Brain microvascular endothelial cell (primary cell): ENCODE results near the gene CD36.

Experiments used
- DNase-seq: peaks from one replicate; pipeline ENCODE4 v3.0.0-alpha.2; 2020
- H3K27ac ChIP-seq: fragments of 250-450 bp; sonication (Bioruptor Pico); 2 replicates; pipeline ENCODE4 v1.5.1; 2020; ENCODE audit warnings: mild to moderate bottlenecking, moderate library complexity
- H3K27me3 ChIP-seq: fragments of 250-450 bp; sonication (Bioruptor Pico); replicated peaks from 2 replicates; pipeline ENCODE4 v1.5.1; 2020; ENCODE audit warnings: mild to moderate bottlenecking
- H3K36me3 ChIP-seq: fragments of 250-450 bp; sonication (Bioruptor Pico); replicated peaks from 2 replicates; pipeline ENCODE4 v1.5.1; 2020; ENCODE audit warnings: mild to moderate bottlenecking
- H3K4me3 ChIP-seq: 2 replicates; pipeline ENCODE4 v1.5.1; 2011; ENCODE audit warnings: low read depth, mild to moderate bottlenecking, control low read depth, low read length, moderate library complexity
- CTCF ChIP-seq: IDR thresholded peaks from 2 replicates; pipeline ENCODE4 v1.5.1; 2011; ENCODE audit warnings: low read depth, mild to moderate bottlenecking, moderate library complexity, low read length, control low read depth, inconsistent platforms; ENCODE audit errors: missing control alignments
- in situ Hi-C: cut with HindIII; loops from 2 replicates; pipeline ENCODE4 v1.10.0; 2017; ENCODE audit warnings: low sequenced_read_pairs, low pct_ligation_motif_present

Gene CD36

GRCh38 chr7:80637911-80638765 is at the start of gene CD36:
CD36 (plus strand) TSS chr7:80638642; CDS start chr7:80646741, 8,099 bp downstream.
- DNase-seq, result no peak
- Histone ChIP-seq H3K27ac (no peak within 1 kb of the TSS), H3K36me3 (no peaks in the 10 kb centered on the region), H3K27me3 (no peaks in the 10 kb centered on the region), H3K4me3 (no peak within 1 kb of the TSS)
- in situ Hi-C loops, result no loop called here
- no peak for TF ChIP-seq CTCF

GRCh38 chr7:80589631-80590030 is 48.8 kb upstream of the CD36 start:
- H3K27ac ChIP-seq, result no peak overlapping the region
- DNase-seq, result no peak
- H3K4me3 ChIP-seq, result no peak overlapping the region
- H3K36me3 ChIP-seq, result no peaks in the 10 kb centered on the region
- H3K27me3 ChIP-seq, result no peaks in the 10 kb centered on the region
- no peak for TF ChIP-seq CTCF
- in situ Hi-C loops, result no loop called here

- no peak for DNase-seq
- in situ Hi-C loops, result no loop called here
- H3K27ac ChIP-seq, result no peak overlapping the region
- H3K4me3 ChIP-seq, result no peak overlapping the region
- no peaks in the 10 kb centered on the region for H3K27me3 ChIP-seq
- TF ChIP-seq CTCF, result no peak
- no peaks in the 10 kb centered on the region for H3K36me3 ChIP-seq
These were observed 46.8 kb upstream of the CD36 start for GRCh38 chr7:80591654-80592053.

- no peak for DNase-seq
- Histone ChIP-seq H3K4me3 (no peak overlapping the region), H3K27ac (no peak overlapping the region), H3K36me3 (no peaks in the 10 kb centered on the region), H3K27me3 (no peaks in the 10 kb centered on the region)
- in situ Hi-C loops, result no loop called here
- no peak for TF ChIP-seq CTCF
These were observed 44.4 kb upstream of the CD36 start for GRCh38 chr7:80593869-80594586.

- no peaks in the 10 kb centered on the region for H3K36me3 ChIP-seq
- no peak overlapping the region for H3K27ac ChIP-seq
- no peaks in the 10 kb centered on the region for H3K27me3 ChIP-seq
- TF ChIP-seq CTCF, result no peak
- DNase-seq, result no peak
- in situ Hi-C loops, result no loop called here
- no peak overlapping the region for H3K4me3 ChIP-seq
These were observed 41.4 kb upstream of the CD36 start for GRCh38 chr7:80596933-80597517.
